Measurements from ENCODE around the gene RGS12.

DNA sequence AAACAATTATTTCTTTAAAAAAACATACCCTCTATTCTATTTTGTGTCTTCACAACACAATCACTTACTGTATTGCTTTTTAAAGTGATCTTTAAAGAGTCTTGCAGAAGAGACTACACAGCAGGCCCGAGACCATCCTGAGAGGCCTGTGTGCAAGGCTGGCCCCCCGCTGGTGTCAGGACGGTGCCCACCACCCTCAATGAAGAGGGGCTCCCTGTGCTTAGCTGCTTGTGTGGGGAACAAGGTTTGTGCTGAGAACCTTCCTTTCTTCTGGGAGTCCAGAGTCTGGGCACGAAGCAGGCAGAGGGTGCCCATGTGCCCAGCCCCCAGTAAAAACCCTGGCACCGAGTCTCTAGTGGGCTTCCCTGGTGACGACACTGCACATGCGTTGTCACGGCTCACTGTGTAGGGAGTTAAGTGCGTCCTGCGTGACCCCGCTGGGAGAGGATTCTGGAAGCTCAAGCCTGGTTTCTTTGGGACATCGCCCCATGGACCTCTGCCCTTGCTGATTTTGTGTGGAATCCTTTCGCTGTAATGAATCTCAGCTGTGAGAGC lies 22.0 kb downstream of the RGS12 start:
- TF ChIP-seq CTCF (IDR thresholded peaks at IDR 0.05; ENCODE audit: insufficient read depth, low read depth, low read length) (no peak), EZH2 (IDR thresholded peaks at IDR 0.05; ENCODE audit: insufficient read depth, low read length) (no peak)
